MCF 10A (cell line): ENCODE results near the gene PRR12. TPM values are rescaled to one million over a fixed set of nuclear protein-coding genes. Genes with fewer than 3 reads are reported as not detected.

Experiments used
- BruUV-seq: library from RNA; stranded (reverse); fragments of 400-500 nt; replicated peaks from 2 replicates; lab custom pipeline; 2021; lab: Mats Ljungman, UMichigan
- CTCF ChIA-PET: fragments of 300-600 bp; sonication (Branson Sonifier 250); formaldehyde crosslinking; extraction: SDS; loops from one replicate; lab custom pipeline; 2021; ENCODE audit warnings: antibody characterized with exemption, inconsistent platforms; lab: Yijun Ruan, JAX
- POLR2A ChIA-PET: fragments of 300-600, 350-650 bp; sonication (Branson Sonifier 250); formaldehyde crosslinking; extraction: SDS; loops from one replicate; lab custom pipeline; 2020; ENCODE audit warnings: antibody characterized with exemption, inconsistent platforms; lab: Yijun Ruan, JAX
- DNase-seq: peaks from one replicate; pipeline ENCODE4 v3.0.0-alpha.2; 2018; ENCODE audit not compliant: unreplicated experiment
- H3K27ac Mint-ChIP-seq: one replicate; pipeline ENCODE4 v1.8.0; 2022; ENCODE audit warnings: mild to moderate bottlenecking, low read depth, mixed read lengths; ENCODE audit not compliant: unreplicated experiment
- H3K27me3 Mint-ChIP-seq: one replicate; pipeline ENCODE4 v1.8.0; 2022; ENCODE audit warnings: mixed read lengths; ENCODE audit not compliant: insufficient read depth, unreplicated experiment
- H3K36me3 Mint-ChIP-seq: one replicate; pipeline ENCODE4 v1.8.0; 2022; ENCODE audit warnings: mild to moderate bottlenecking, moderate library complexity, mixed read lengths; ENCODE audit not compliant: insufficient read depth, unreplicated experiment
- H3K4me1 Mint-ChIP-seq: one replicate; pipeline ENCODE4 v1.8.0; 2022; ENCODE audit warnings: mixed read lengths; ENCODE audit not compliant: insufficient read depth, unreplicated experiment
- H3K4me3 Mint-ChIP-seq: one replicate; pipeline ENCODE4 v1.8.0; 2022; ENCODE audit warnings: mild to moderate bottlenecking, moderate library complexity, mixed read lengths; ENCODE audit not compliant: unreplicated experiment
- H3K9me3 Mint-ChIP-seq: one replicate; pipeline ENCODE4 v1.8.0; 2022; ENCODE audit warnings: mixed read lengths; ENCODE audit not compliant: unreplicated experiment
- intact Hi-C: fragments of 100-400 bp; cut with micrococcal nuclease; formaldehyde crosslinking; loops from 2 replicates; pipeline ENCODE4 v1.14.1; 2022
- total RNA-seq: library from RNA; stranded (reverse); gene quantifications from 2 replicates; pipeline ENCODE4 v1.2.3, GENCODE V29; 2022
- TF ChIP-seq, protein P1 (sequence below): fragments of 200-600 bp; IDR thresholded peaks from one replicate; pipeline ENCODE4 v1.8.0; 2022; ENCODE audit warnings: antibody characterized with exemption, mild to moderate bottlenecking; ENCODE audit not compliant: unreplicated experiment

Gene PRR12
- total RNA-seq, 1 experiment from 2014 or later = 19.0 TPM

DNA sequence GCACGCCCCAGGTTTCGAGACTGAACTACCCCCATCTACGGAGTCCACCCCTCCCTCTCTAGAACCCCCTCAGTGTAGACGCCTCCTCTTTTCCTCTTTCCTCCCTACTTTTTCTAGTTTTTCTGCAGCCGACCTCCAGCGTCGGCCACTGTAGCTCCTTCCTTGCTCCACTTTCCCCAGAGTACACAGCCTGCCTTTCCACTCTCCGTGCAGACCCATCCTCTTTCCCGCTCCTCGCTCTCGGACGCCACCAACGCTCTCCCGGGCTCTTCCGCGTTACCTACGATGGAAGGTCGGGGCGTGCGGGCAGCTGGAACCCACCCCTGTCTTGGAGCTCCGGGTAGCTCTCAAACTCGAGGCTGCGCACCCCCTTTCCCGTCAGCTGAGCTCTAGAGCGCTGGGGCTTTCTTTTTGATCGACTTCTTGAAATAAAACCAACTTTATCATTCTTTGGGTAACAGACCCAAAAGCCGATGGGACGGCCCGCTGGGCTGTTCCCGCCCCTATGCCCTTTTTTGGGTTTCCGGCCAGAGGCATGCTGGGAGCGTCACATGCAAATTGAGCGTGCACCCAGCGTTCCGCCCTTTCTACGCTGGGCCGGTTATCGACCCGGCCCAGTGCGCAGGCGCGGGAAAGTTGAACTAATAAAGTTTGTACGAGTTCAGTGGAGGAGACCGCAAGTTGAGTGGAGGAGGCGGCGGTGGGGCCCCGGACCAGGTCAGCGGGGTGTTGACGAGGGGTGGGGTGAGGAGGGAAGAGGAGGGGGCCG is 74.6 kb downstream of the PRR12 start, which contains the start of the genes BCL2L12 and IRF3:
TSS of gene BCL2L12 (plus strand) at position 583 of the 769 bp plus-strand sequence. CDS start 760 bp downstream, outside the sequence.
TSS of gene IRF3 (minus strand) at position 507 of the 769 bp plus-strand sequence. CDS start 1,019 bp downstream, outside the sequence.
- CTCF ChIA-PET = interaction anchor here (0.6 to 1.7 kb wide), 4 partner anchors 10 to 131 kb away, joined by 3 to 5 read pairs (median 3); no protein-coding TSS in a partner anchor
- no peaks in the 10 kb centered on the region for H3K27me3 Mint-ChIP-seq
- H3K4me3 Mint-ChIP-seq = peak within 1 kb of the TSS; percentile 91
- peak within 1 kb of the TSS; percentile 91 for H3K27ac Mint-ChIP-seq
- TF ChIP-seq, protein P1, sequence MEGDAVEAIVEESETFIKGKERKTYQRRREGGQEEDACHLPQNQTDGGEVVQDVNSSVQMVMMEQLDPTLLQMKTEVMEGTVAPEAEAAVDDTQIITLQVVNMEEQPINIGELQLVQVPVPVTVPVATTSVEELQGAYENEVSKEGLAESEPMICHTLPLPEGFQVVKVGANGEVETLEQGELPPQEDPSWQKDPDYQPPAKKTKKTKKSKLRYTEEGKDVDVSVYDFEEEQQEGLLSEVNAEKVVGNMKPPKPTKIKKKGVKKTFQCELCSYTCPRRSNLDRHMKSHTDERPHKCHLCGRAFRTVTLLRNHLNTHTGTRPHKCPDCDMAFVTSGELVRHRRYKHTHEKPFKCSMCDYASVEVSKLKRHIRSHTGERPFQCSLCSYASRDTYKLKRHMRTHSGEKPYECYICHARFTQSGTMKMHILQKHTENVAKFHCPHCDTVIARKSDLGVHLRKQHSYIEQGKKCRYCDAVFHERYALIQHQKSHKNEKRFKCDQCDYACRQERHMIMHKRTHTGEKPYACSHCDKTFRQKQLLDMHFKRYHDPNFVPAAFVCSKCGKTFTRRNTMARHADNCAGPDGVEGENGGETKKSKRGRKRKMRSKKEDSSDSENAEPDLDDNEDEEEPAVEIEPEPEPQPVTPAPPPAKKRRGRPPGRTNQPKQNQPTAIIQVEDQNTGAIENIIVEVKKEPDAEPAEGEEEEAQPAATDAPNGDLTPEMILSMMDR = no peak
- DNase-seq = peak; percentile 98
- no TSS peak for BruUV-seq
- H3K9me3 Mint-ChIP-seq = no peaks in the 10 kb centered on the region
- POLR2A ChIA-PET = interaction anchor here (0.6 to 11.4 kb wide), 23 partner anchors 10 to 1031 kb away, joined by 3 to 167 read pairs (median 5); partner anchors contain the start of genes AKT1S1, ALDH16A1, AP2A1 and NOSIP
- H3K4me1 Mint-ChIP-seq = peaks cover 17% of the 10 kb centered on the region
- peaks cover 33% of the 10 kb centered on the region for H3K36me3 Mint-ChIP-seq
- intact Hi-C loops = loop anchor here (1.0 kb wide), 1 partner anchor 23 kb away; the partner anchor contains the start of gene SCAF1

DNA sequence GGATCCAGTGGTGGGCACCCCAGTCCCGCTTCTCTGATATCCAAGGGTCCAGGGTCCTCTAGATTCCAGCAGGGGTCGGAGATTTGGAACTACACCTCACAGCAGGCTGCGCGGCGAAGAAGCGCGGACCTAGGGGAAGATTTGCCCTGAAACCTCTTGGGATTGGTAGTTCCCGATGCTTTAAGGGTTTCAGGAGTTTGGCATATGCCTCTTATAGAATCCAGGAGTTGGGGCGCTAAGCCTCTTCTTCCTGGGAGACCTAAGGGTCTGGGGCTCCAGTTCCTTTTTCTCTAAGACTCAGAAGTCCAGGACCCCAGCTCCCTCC is 75.1 kb downstream of the PRR12 start:
- intact Hi-C loops = no loop called here
- TF ChIP-seq, protein P1 = no peak
- CTCF ChIA-PET = interaction anchor here (1.3 to 1.7 kb wide), 2 partner anchors 10 to 15 kb away, joined by 3 to 5 read pairs; no protein-coding TSS in a partner anchor
- H3K4me3 Mint-ChIP-seq = peak overlapping the region; percentile 91
- DNase-seq = no peak
- H3K9me3 Mint-ChIP-seq = no peaks in the 10 kb centered on the region
- peaks cover 17% of the 10 kb centered on the region for H3K4me1 Mint-ChIP-seq
- BruUV-seq = TSS peak; percentile 56
- peaks cover 29% of the 10 kb centered on the region for H3K36me3 Mint-ChIP-seq
- H3K27ac Mint-ChIP-seq = peak overlapping the region; percentile 91
- no peaks in the 10 kb centered on the region for H3K27me3 Mint-ChIP-seq
- POLR2A ChIA-PET = interaction anchor here (0.9 to 11.4 kb wide), 10 partner anchors 10 to 211 kb away, joined by 3 to 167 read pairs (median 7); partner anchors contain the start of genes AKT1S1, NOSIP, PRMT1 and PRRG2

DNA sequence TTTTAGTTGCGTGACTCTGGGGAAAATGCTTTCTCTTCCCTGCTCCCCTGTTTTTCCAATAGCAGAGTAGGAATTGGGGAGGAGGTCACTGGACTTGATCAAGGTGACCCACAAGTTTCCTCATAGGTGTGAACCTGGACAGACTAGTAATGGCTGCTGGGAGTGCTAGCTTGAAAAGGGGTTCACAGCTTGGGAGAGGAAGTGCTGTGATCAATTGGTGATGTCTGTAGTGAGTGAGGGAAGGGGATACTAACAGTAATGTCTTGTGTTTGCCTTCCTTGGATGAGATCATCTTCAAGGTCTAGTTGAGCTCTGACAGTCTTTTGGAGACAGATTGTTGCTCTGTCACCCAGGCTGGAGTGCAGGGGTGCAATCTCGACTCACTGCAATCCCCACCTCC is 76.5 kb downstream of the PRR12 start:
- Mint-ChIP-seq H3K27me3 (no peaks in the 10 kb centered on the region), H3K9me3 (no peaks in the 10 kb centered on the region), H3K27ac (no peak overlapping the region), H3K4me3 (peak overlapping the region; percentile 91), H3K4me1 (peaks cover 23% of the 10 kb centered on the region), H3K36me3 (peaks cover 22% of the 10 kb centered on the region)
- CTCF ChIA-PET = interaction anchor here (1.2 kb wide), 1 partner anchor 94 kb away, joined by 3 read pairs; no protein-coding TSS in a partner anchor
- intact Hi-C loops = no loop called here
- DNase-seq = no peak
- TF ChIP-seq, protein P1 = no peak
- POLR2A ChIA-PET = interaction anchor here (1.4 kb wide), 1 partner anchor 9 kb away, joined by 9 read pairs; the partner anchor contains the start of gene PRMT1
- no TSS peak for BruUV-seq

DNA sequence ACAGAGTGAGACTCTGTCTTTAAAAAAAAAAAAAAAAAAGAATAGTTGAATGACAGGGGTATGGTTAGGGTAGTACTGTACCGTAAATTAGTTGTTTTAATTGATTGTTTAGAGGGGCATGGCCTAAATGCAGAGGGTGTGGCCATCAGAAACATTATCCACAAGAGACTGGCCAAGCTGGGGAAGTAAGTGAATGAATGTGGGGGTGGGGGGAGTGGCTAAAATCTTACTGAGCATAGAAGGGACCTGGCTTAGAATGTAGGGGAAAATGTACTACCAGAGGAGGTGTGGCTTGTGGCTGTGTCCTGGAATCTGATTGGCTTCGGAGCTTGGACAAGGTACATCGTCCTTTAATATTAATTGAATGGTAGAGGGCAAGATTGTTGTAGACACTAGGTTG is 78.5 kb downstream of the PRR12 start:
- H3K4me1 Mint-ChIP-seq = peaks cover 20% of the 10 kb centered on the region
- no peak overlapping the region for H3K27ac Mint-ChIP-seq
- POLR2A ChIA-PET = no interaction called here
- CTCF ChIA-PET = interaction anchor here (1.0 to 1.2 kb wide), 3 partner anchors 22 to 89 kb away, joined by 3 read pairs; partner anchors contain the start of gene PRRG2
- intact Hi-C loops = no loop called here
- peaks cover 20% of the 10 kb centered on the region for H3K36me3 Mint-ChIP-seq
- no peak overlapping the region for H3K4me3 Mint-ChIP-seq
- DNase-seq = no peak
- no peaks in the 10 kb centered on the region for H3K27me3 Mint-ChIP-seq
- no peaks in the 10 kb centered on the region for H3K9me3 Mint-ChIP-seq
- BruUV-seq = no TSS peak
- TF ChIP-seq, protein P1 = no peak
